ENCODE data around the gene RPL28. TPM values are rescaled to one million over a fixed set of nuclear protein-coding genes. Genes with fewer than 3 reads are reported as not detected.
"Not testable (repeated sequence)": the region's sequence is repeated elsewhere in the genome, so short reads cannot be mapped to it uniquely, and the experiment has no call there.

Gene RPL28
- total RNA-seq, 2 donors from 2014 or later, result 175 to 319 TPM

DNA sequence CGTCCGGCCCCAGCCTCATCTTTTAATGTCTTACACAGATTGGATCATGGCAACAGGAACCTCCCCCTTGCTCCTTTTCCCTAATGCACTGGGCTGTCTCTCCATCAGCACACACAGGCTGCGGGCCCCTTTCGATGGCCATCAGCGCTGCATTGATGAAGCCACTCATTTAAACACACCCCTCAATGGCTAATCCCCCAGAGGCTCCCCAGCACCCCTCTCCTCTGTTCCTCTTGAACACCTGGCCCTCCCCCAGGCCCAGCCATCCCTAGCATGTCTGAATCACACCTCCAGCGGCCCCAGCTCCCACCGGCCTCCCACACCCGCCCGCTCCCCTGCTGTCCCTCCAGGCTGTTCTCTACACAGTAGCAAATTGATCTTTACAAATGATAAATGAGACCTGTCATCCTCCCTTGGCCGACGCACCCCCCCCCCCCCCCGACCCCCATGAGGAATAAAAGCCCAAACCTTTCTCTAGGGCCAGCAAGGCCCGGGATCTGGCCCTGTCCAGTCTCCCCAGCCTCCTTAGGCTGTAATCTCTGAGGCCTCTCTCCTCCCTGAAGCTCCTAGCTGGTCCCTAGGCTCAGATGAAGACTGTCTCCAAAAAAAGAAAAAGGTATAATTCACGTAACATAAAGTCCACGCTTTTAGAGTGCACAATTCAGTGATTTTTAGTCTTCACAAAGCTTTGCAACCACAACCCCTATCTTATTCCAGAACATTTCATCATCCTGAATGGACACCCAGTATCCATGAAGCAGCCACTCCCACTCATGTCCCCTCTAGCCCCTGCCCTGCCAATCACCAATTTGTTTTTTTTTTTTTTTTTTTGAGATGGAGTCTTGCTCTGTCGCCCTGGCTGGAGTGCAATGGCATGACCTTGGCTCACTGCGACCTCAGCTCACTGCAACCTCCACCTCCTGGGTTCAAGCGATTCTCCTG, 7.4 kb downstream of the RPL28 start:
- DNase-seq (ENCODE audit: low spot score), result no peak
- peaks cover 0 to 17% of the 10 kb centered on the region in 2 donors for H3K4me1 ChIP-seq
- H3K36me3 ChIP-seq, result peaks cover 20% of the 10 kb centered on the region
- no peaks in the 10 kb centered on the region for H3K27me3 ChIP-seq
- no peak overlapping the region for H3K4me3 ChIP-seq
- H3K27ac ChIP-seq, result no peak overlapping the region
- no peaks in the 10 kb centered on the region for H3K9me3 ChIP-seq
- TF ChIP-seq, protein P1, sequence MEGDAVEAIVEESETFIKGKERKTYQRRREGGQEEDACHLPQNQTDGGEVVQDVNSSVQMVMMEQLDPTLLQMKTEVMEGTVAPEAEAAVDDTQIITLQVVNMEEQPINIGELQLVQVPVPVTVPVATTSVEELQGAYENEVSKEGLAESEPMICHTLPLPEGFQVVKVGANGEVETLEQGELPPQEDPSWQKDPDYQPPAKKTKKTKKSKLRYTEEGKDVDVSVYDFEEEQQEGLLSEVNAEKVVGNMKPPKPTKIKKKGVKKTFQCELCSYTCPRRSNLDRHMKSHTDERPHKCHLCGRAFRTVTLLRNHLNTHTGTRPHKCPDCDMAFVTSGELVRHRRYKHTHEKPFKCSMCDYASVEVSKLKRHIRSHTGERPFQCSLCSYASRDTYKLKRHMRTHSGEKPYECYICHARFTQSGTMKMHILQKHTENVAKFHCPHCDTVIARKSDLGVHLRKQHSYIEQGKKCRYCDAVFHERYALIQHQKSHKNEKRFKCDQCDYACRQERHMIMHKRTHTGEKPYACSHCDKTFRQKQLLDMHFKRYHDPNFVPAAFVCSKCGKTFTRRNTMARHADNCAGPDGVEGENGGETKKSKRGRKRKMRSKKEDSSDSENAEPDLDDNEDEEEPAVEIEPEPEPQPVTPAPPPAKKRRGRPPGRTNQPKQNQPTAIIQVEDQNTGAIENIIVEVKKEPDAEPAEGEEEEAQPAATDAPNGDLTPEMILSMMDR (IDR thresholded peaks at IDR 0.05), result no peak

DNA sequence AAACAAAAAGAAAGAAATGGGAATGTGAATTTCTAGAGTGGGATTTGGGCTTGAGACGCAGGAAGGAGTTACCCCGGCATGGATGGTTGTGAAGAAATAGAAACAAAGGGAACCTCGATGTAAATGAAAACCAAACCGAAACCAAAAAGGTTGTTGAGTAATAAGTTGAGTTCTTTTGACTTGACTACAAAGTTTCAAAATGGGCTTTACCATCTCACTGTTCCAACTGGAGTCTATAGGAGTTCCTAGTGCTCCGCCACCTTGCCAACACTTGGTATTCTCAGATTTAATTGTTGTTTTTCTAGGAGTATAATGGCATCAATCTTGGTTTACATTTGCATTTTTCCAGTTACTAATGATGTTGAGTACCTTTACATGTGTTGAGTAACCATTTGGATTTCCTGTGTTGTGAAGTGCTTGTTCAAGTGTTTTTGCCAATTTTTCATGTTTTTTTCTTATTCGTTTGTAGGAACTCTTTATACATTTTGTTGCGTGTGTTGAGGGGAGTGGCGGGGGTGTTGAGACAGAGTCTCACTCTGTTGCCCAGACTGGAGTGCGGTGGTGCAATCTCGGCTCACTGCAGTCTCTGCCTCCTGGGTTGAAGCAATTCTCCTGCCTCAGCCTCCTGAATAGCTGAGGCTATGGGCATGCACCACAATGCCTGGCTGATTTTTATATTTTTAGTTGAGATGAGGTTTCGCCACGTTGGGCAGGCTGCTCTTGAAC, 12.6 kb downstream of the RPL28 start:
- DNase-seq (ENCODE audit: low spot score), result no peak
- Histone ChIP-seq H3K36me3 (peaks cover 35% of the 10 kb centered on the region), H3K4me3 (no peak overlapping the region), H3K27me3 (no peaks in the 10 kb centered on the region), H3K9me3 (no peaks in the 10 kb centered on the region), H3K4me1 (no peaks in the 10 kb centered on the region), H3K27ac (no peak overlapping the region)
- TF ChIP-seq, protein P1 (IDR thresholded peaks at IDR 0.05), result no peak

DNA sequence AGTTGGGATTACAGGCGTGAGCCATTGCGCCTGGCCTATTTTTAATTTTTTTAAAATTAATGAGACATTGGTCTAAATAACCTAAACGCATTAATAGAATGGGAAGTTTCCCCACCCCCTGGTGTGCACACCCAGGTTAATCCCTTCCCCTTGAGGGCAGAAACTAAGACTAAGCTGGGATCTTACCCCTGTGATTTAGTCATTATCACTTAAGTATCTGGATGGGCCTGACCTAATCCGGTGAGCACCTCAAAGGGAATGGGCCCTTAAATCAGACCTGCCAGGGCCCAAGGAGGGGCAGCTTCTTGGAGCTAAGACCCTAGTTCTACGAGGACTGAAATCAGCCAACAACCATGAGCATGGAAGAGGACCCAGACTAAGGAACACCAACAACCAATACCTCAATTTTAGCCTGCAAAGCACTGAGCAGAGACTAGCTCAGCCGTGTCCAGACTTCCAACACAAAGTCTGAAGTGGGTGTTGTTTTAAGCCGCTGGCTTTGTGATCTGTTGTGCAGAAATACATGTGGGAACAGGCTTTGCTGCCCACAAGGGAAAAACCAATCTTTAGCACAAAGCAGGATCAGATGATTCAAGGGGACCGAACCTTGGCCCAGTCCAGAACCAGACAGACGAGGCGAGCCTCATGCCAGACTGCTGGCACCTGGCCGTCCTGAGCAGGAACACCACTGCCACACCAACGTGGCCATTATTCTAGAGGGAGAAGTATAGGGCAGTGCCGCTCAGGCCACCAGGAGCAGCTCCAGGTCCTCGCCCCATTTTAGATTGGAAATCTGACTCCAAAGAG, 14.8 kb downstream of the RPL28 start:
- TF ChIP-seq, protein P1 (IDR thresholded peaks at IDR 0.05), result no peak
- Histone ChIP-seq H3K4me1 (no peaks in the 10 kb centered on the region), H3K4me3 (no peak overlapping the region), H3K36me3 (peaks cover 47% of the 10 kb centered on the region), H3K27ac (no peak overlapping the region), H3K27me3 (no peaks in the 10 kb centered on the region), H3K9me3 (no peaks in the 10 kb centered on the region)
- DNase-seq (ENCODE audit: low spot score), result no peak

DNA sequence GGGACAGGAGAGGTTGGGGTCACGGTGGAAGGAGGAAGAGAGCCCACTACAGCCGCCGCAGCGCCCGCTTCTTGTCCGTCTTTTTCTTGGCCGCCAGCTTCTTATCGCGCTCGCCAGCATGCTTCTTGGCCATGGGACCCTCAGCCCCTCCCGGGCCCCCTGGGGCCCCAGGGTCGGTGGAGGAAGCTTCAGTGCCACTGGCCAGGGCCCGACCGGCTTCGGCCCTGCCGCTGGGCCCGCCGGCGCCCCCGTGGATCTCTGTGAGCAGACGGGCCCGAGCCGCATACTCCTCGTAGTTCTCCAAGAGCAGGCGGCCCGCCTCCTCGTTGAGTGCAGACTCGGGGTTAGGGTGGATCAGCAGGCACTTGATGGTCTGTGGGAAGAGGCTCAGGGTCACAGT, 15.7 kb downstream of the RPL28 start:
- H3K27ac ChIP-seq; H3K27me3 ChIP-seq; H3K9me3 ChIP-seq; H3K4me1 ChIP-seq; DNase-seq (ENCODE audit: low spot score); H3K4me3 ChIP-seq: not testable (repeated sequence)
- peaks cover 54% of the 10 kb centered on the region for H3K36me3 ChIP-seq

DNA sequence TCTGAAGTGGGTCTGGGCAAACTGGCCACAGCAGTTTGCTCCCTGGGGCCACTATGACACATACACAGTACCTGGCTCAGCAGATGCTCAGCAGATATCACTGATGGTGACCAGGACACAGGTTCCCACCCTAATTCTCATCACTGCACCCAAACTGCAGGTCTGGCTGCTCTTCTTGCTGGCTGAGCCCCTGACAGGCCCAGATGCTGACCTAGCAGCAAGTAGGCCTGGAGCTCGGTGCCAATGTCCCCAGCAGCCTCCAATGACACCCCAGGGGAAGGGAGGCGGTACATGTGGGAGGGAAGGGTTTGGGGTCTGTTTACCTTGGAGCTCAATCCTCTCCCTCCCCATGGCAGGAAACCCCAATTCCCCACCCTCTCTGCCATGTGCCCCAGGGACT, 16.8 kb downstream of the RPL28 start:
- no peak overlapping the region for H3K27ac ChIP-seq
- H3K36me3 ChIP-seq, result peaks cover 54% of the 10 kb centered on the region
- DNase-seq (ENCODE audit: low spot score), result no peak
- peaks cover 0 to 15% of the 10 kb centered on the region in 2 donors for H3K4me1 ChIP-seq
- TF ChIP-seq, protein P1 (IDR thresholded peaks at IDR 0.05), result no peak
- H3K9me3 ChIP-seq, result no peaks in the 10 kb centered on the region
- H3K4me3 ChIP-seq, result no peak overlapping the region
- no peaks in the 10 kb centered on the region for H3K27me3 ChIP-seq

Data from right atrium auricular region (tissue), 2 donors.